Inflammatory macrophage treated with lipopolysaccharide for 1 hour (primary cell): ENCODE data around the gene KRTAP10-10.
"Not testable (repeated sequence)": the region's sequence is repeated elsewhere in the genome, so short reads cannot be mapped to it uniquely, and the experiment has no call there.

Experiments
- DNase-seq, 2 donors: peaks; one replicate each; pipeline ENCODE4 v3.0.0-alpha.2; 2020 to 2022

KRTAP10-10 gene, protein sequence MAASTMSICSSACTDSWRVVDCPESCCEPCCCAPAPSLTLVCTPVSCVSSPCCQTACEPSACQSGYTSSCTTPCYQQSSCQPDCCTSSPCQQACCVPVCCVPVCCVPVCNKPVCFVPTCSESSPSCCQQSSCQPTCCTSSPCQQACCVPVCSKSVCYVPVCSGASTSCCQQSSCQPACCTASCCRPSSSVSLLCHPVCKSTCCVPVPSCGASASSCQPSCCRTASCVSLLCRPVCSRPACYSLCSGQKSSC

GRCh38 chr21:44637018-44637850 is at the start of gene KRTAP10-10:
KRTAP10-10 (plus strand) TSS chr21:44637356; CDS start chr21:44637418, 62 bp downstream.
- no peak for DNase-seq

- DNase-seq: no peak
These were observed 48.1 kb upstream of the KRTAP10-10 start for GRCh38 chr21:44589094-44589493.

DNA sequence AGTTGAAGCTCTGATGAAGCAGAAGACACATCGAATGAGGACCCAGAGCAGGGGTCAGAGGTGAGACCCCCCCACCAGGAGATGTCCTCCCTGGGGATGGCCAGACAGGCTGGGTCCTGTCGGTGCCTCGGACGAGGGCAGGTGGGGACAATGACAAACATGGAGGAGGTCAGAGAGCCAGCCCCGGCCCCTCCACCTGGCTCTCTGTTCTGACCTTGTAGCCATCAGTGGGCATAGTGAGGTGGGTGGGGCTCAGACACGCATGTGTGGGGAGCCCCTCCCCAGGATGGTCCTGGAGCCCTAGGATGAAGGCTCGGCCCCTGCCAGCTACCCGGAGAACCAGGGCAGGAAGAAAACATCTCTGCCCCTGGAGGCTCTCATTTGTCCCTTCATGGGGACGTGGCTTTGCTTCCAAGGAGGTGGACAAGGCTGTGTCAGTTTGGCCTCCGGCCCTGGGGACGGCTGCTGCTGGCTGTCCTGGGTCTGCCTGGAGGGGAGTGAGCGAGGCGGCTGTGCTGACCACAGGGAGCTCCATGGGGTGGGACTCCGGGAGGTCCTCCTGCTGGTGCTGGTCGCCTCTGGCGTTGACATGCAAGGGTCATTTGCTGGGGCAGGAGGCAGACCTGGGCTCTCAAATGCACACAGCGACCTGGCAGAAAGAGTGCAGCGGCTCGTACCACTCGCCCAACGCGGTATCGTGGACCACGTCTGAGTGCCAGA is 47.4 kb upstream of the KRTAP10-10 start:
- no peak for DNase-seq

DNA sequence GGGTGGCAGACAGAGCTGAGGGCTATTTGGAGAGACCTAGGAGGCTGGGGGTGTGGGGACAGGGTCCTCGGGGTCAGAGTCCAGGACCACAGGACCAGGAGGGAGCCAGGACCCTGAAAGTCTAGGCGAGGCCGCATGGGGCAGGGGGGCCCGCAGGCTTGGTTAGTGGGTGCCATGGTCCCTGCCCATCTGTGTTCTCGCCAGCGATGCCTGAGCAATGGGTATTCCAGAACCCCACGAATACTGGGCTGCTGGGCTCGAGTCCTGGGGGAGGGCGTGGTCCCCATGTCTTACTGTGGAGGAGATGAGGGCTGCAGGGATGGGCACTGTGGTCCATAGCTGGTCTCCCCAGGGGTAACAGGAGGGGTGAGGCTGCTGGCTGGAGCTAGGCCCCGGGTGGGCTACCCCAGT is 46.8 kb upstream of the KRTAP10-10 start:
- no peak for DNase-seq

GRCh38 chr21:44590897-44591800 is 46.0 kb upstream of the KRTAP10-10 start:
- not testable (repeated sequence) for DNase-seq

DNA sequence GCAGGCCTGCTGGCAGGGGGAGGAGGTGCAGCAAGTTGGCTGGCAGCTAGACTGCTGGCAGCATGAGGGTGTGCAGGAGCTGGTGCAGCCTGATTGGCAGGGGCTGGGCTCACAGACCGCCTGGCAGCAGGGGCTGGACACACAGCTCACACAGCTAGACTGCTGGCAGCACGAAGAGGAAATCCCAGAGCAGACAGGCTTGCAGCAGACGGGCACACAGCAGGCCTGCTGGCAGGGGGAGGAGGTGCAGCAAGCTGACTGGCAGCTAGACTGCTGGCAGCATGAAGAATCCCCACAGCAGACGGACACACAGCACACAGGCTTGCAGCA is 45.4 kb upstream of the KRTAP10-10 start:
- DNase-seq: not testable (repeated sequence)

GRCh38 chr21:44592446-44593311 is 44.5 kb upstream of the KRTAP10-10 start, which contains the start of gene KRTAP10-6:
KRTAP10-6 (minus strand) TSS chr21:44592505; CDS start chr21:44592484, 21 bp downstream.
- DNase-seq: no peak

DNA sequence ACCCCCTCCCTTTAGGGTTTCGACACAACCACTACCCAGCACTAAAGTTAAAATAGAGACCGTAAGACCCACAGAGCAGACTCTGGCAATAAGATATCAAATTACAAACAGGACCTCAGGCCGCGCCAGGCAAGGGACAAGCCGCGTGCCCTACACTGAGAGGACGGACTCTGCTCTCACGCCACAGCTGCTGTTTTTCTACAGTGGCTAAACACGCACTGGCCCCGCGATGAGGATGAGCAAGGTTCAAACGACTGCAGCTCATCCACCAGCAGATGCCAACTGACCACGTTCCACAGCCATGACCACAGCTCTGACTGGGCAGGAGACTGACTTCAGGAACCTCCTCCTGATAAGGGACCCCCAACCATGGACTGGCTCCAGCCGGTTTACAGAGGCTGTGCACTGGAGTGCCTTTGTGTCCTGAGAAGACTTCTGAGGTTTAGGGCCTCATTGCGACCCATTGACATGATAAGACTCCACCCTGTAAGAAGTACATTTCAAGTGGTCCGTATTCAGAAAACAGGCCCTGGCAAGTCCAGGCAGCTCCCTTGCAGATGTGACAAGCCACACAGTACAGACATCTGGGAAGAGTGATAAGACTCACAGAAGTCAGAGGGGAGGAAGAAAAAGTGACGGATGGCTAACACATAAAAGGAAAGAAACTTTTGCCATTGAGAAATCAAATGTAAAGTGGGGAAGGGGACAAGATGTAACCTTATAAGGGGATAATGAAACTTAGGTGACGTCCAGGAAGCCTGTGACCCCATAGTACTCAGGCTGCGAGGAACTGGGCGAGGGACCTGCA is 43.4 kb upstream of the KRTAP10-10 start:
- DNase-seq: no peak

DNA sequence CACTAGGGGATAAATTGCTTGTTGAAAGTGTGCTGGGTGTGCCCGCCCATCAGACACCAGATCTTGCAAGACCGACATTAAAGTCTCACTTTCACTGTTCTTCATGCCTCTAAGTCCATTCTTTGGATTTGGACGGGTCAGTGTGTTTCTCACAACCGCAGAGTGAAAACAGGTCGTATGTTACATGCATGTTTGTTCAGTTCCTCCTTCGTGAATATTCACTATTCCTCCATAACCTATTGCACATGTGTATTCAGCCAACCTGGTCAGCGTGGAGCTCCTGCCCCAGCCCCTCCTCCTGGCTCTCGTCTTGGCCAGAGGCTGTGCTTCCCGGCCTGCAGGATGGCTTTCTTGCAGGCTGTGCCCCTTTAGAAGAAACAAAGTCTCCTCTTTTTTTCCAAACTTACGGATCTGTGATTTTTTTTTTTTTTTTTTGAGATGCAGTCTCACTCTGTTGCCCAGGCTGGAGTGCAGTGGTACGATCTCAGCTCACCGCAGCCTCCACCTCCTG is 42.7 kb upstream of the KRTAP10-10 start:
- no peak for DNase-seq

GRCh38 chr21:44595524-44595923 is 41.6 kb upstream of the KRTAP10-10 start:
- DNase-seq: no peak

GRCh38 chr21:44596068-44596725 is 41.0 kb upstream of the KRTAP10-10 start:
- DNase-seq: no peak

DNA sequence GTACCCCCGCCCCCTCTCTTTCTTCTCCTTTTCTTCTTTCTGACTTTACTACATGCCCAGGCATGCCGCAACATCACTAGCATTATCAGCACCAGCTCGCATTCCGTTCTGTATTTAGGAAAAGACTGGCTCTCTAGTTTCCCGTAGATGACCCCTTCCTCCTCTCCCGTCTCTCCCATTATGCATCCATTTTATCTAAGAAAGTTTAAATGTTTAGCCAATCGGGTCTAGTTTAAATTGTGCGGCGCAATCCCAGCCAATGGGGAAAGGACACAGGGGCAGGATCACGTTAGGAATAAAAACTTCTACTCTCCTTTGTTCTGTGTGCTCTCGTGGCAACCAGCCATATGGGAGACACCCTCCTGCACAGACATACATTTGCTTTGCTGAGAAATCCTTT is 39.1 kb upstream of the KRTAP10-10 start:
- DNase-seq: no peak

GRCh38 chr21:44599264-44600029 is 37.7 kb upstream of the KRTAP10-10 start:
- no peak for DNase-seq

DNA sequence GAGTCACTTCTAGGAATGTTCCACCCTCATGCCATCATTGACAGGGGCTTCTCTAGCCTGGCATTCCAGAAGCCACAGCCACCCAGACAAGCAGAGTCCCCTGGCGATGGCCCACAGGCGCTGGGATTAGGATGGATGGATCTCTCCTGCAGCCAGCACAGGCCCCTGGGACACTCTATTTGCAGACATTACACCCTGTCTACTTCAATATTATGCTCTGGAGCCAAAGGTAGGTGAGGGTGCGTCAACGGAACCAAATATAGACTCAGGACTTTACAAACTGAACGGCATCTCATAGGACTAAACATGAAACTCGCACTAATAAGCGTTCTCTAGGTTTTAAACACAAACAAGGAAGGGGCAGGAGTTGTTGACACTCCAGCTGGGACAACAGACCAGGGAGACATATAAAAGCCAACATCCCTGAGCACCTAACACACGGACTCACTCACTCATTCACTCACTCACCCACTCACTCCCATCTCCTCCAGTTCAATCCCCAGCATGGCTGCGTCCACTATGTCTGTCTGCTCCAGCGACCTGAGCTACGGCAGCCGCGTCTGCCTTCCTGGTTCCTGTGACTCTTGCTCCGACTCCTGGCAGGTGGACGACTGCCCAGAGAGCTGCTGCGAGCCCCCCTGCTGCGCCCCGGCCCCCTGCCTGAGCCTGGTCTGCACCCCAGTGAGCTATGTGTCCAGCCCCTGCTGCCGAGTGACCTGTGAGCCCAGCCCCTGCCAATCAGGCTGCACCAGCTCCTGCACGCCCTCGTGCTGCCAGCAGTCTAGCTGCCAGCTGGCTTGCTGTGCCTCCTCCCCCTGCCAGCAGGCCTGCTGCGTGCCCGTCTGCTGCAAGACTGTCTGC is 36.8 kb upstream of the KRTAP10-10 start, which contains the start of gene KRTAP10-7:
Gene KRTAP10-7, plus strand, starts transcription at position 480 of the 861 bp plus-strand sequence. Its CDS starts 25 bp downstream, at position 505.
- DNase-seq: not testable (repeated sequence)

GRCh38 chr21:44601091-44601490 is 36.1 kb upstream of the KRTAP10-10 start:
- not testable (repeated sequence) for DNase-seq

GRCh38 chr21:44601596-44602462 is 35.3 kb upstream of the KRTAP10-10 start:
- no peak for DNase-seq

DNA sequence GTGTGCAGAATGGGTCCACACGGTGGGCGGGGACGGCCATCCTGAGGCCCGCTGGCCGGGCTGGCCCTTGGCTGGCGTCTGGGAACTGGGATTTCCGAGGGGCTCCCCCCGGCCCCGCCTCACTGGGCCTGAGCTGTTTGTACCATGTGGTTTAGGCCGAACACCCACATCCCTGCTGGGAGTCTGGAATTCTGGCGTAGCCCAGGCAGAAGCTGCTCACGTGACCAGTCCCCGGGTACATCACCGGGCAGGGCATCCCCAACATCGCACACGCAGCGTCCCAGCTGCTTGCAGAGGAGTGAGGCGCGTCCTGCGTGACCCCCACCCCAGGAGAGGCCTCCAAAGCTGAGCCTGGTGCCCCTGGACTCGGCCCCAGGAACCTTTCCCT is 34.7 kb upstream of the KRTAP10-10 start:
- no peak for DNase-seq
